Measurements from ENCODE around the gene SDF2L1. TPM values are rescaled to one million over a fixed set of nuclear protein-coding genes. Genes with fewer than 3 reads are reported as not detected.
"Not testable (repeated sequence)": the region's sequence is repeated elsewhere in the genome, so short reads cannot be mapped to it uniquely, and the experiment has no call there.

The SDF2L1 gene
- total and polyA plus RNA-seq, 7 experiments from 2014 or later = 22.1 to 99.8 (median 33.7) TPM

- Histone ChIP-seq H3K27ac (ENCODE audit: low read depth, low read length) (no peak overlapping the region), H3K4me1 (ENCODE audit: control insufficient read depth in 2 of 2, insufficient read depth in 2 of 2, low read length in 2 of 2) (no peaks in the 10 kb centered on the region), H3K4me3 (ENCODE audit: low read length) (no peak overlapping the region), H3K27me3 (ENCODE audit: control insufficient read depth in 2 of 2, insufficient read depth in 2 of 2, low read length in 2 of 2) (no peaks in the 10 kb centered on the region), H3K9me3 (ENCODE audit: control insufficient read depth in 2 of 3, low read length in 3 of 3) (no peaks in the 10 kb centered on the region), H3K36me3 (ENCODE audit: control insufficient read depth in 2 of 3, insufficient read depth in 3 of 3, low read length in 3 of 3) (peaks cover 0 to 6% (median 0%) of the 10 kb centered on the region in 3 experiments)
- intact Hi-C loops (cut with micrococcal nuclease) = no loop called here
- no peaks in the 10 kb centered on the region for H3K9me3 Mint-ChIP-seq
- ATAC-seq (no peak), DNase-seq (no peak)
- H3K27me3 Mint-ChIP-seq = no peaks in the 10 kb centered on the region
- peaks cover 3 to 16% (median 9%) of the 10 kb centered on the region in 7 donors for H3K4me1 Mint-ChIP-seq
- ChIA-PET CTCF (interaction anchor here (1.6 kb wide), 1 partner anchor 9 kb away, joined by 4 read pairs; no protein-coding TSS in a partner anchor), POLR2A (interaction anchor here (0.8 kb wide), 1 partner anchor 834 kb away, joined by 3 read pairs; no protein-coding TSS in a partner anchor)
- no peak overlapping the region for H3K4me3 Mint-ChIP-seq
- peaks cover 0 to 1% (median 0%) of the 10 kb centered on the region in 5 donors for H3K36me3 Mint-ChIP-seq
- no peak overlapping the region for H3K27ac Mint-ChIP-seq
These were observed 8.0 kb upstream of the SDF2L1 start for GRCh38 chr22:21634081-21634480.

DNA sequence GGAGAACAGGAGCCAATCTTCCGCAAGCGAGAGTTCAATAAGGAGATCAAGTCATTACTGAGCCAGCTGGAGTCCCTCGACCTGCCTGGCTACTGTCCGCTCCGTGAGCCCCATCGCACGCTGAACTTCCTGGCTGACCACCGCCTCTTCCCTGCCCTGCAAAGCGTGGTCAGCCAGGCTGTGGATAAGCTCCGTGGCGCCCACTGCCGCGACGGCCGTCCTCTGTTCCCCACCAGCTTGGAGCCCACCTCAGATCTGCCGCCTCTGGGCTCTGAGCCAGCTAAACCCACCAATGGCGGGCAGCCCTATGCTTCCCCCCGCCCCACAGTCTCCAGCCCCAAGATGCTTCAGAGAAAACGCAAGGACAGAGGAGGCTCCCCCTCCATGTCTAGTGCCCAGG is 7.3 kb upstream of the SDF2L1 start:
- H3K27ac Mint-ChIP-seq = no peak overlapping the region

GRCh38 chr22:21635771-21636510 is 6.2 kb upstream of the SDF2L1 start:
- no peaks in the 10 kb centered on the region for H3K9me3 ChIP-seq (ENCODE audit: control insufficient read depth in 2 of 3, low read length in 3 of 3)
- DNase-seq (no peak), ATAC-seq (no peak)
- peaks cover 2 to 13% (median 5%) of the 10 kb centered on the region in 7 donors for H3K4me1 Mint-ChIP-seq
- H3K4me3 Mint-ChIP-seq = no peak overlapping the region
- ChIA-PET CTCF (interaction anchor here (1.2 kb wide), 1 partner anchor 11 kb away, joined by 3 read pairs; no protein-coding TSS in a partner anchor), POLR2A (no interaction called here)
- no peaks in the 10 kb centered on the region for H3K4me1 ChIP-seq (ENCODE audit: control insufficient read depth in 2 of 2, insufficient read depth in 2 of 2, low read length in 2 of 2)
- H3K27me3 ChIP-seq (ENCODE audit: control insufficient read depth in 2 of 2, insufficient read depth in 2 of 2, low read length in 2 of 2) = no peaks in the 10 kb centered on the region
- no peaks in the 10 kb centered on the region for H3K27me3 Mint-ChIP-seq
- H3K27ac ChIP-seq (ENCODE audit: low read depth, low read length) = no peak overlapping the region
- H3K36me3 ChIP-seq (ENCODE audit: control insufficient read depth in 2 of 3, insufficient read depth in 3 of 3, low read length in 3 of 3) = no peaks in the 10 kb centered on the region
- no peaks in the 10 kb centered on the region for H3K9me3 Mint-ChIP-seq
- intact Hi-C loops (cut with micrococcal nuclease) = no loop called here
- no peaks in the 10 kb centered on the region for H3K36me3 Mint-ChIP-seq
- H3K4me3 ChIP-seq (ENCODE audit: low read length) = no peak overlapping the region
- peak overlapping the region in 1 of 9 donors; percentile 14 for H3K27ac Mint-ChIP-seq

More for the DNA sequence above, 7.3 kb upstream of the SDF2L1 start:
- ATAC-seq (no peak), DNase-seq (no peak)
- ChIA-PET POLR2A (no interaction called here), CTCF (interaction anchor here (1.6 kb wide), 1 partner anchor 8 kb away, joined by 4 read pairs; no protein-coding TSS in a partner anchor)
- Histone ChIP-seq H3K27me3 (ENCODE audit: control insufficient read depth in 2 of 2, insufficient read depth in 2 of 2, low read length in 2 of 2) (no peaks in the 10 kb centered on the region), H3K4me1 (ENCODE audit: control insufficient read depth in 2 of 2, insufficient read depth in 2 of 2, low read length in 2 of 2) (no peaks in the 10 kb centered on the region), H3K36me3 (ENCODE audit: control insufficient read depth in 2 of 3, insufficient read depth in 3 of 3, low read length in 3 of 3) (peaks cover 0 to under 1% (median 0%) of the 10 kb centered on the region in 3 experiments), H3K27ac (ENCODE audit: low read depth, low read length) (no peak overlapping the region), H3K9me3 (ENCODE audit: control insufficient read depth in 2 of 3, low read length in 3 of 3) (no peaks in the 10 kb centered on the region), H3K4me3 (ENCODE audit: low read length) (no peak overlapping the region)
- Mint-ChIP-seq H3K4me3 (no peak overlapping the region), H3K9me3 (no peaks in the 10 kb centered on the region), H3K36me3 (no peaks in the 10 kb centered on the region), H3K27me3 (no peaks in the 10 kb centered on the region), H3K4me1 (peaks cover 0 to 14% (median 7%) of the 10 kb centered on the region in 7 donors)
- intact Hi-C loops (cut with micrococcal nuclease) = no loop called here

- H3K9me3 Mint-ChIP-seq = no peaks in the 10 kb centered on the region
- H3K27me3 Mint-ChIP-seq = no peaks in the 10 kb centered on the region
- peaks cover 4 to 6% of the 10 kb centered on the region in 2 donors for H3K4me1 ChIP-seq (ENCODE audit: control insufficient read depth in 2 of 2, insufficient read depth in 2 of 2, low read length in 2 of 2)
- H3K4me3 ChIP-seq (ENCODE audit: low read length) = no peak overlapping the region
- no peaks in the 10 kb centered on the region for H3K36me3 Mint-ChIP-seq
- H3K4me3 Mint-ChIP-seq = no peak overlapping the region
- intact Hi-C loops (cut with micrococcal nuclease) = no loop called here
- H3K27ac ChIP-seq (ENCODE audit: low read depth, low read length) = no peak overlapping the region
- ATAC-seq = no peak
- H3K27me3 ChIP-seq (ENCODE audit: control insufficient read depth in 2 of 2, insufficient read depth in 2 of 2, low read length in 2 of 2) = no peaks in the 10 kb centered on the region
- POLR2A ChIA-PET = no interaction called here
- DNase-seq = no peak
- CTCF ChIA-PET = no interaction called here
- H3K36me3 ChIP-seq (ENCODE audit: control insufficient read depth in 2 of 3, insufficient read depth in 3 of 3, low read length in 3 of 3) = no peaks in the 10 kb centered on the region
- no peak overlapping the region for H3K27ac Mint-ChIP-seq
- H3K4me1 Mint-ChIP-seq = peaks cover 7 to 16% (median 10%) of the 10 kb centered on the region in 7 donors
- no peaks in the 10 kb centered on the region for H3K9me3 ChIP-seq (ENCODE audit: control insufficient read depth in 2 of 3, low read length in 3 of 3)
These were observed 5.4 kb upstream of the SDF2L1 start for GRCh38 chr22:21636629-21637218.

- H3K27ac Mint-ChIP-seq, POLR2A ChIA-PET: not testable (repeated sequence)
These were observed 4.7 kb upstream of the SDF2L1 start for GRCh38 chr22:21637450-21637849.

GRCh38 chr22:21639359-21639758 is 2.7 kb upstream of the SDF2L1 start:
- ATAC-seq = no peak
- no peak overlapping the region for H3K4me3 ChIP-seq (ENCODE audit: low read length)

More at GRCh38 chr22:21637450-21637849, 4.7 kb upstream of the SDF2L1 start:
- H3K9me3 Mint-ChIP-seq; H3K9me3 ChIP-seq (ENCODE audit: control insufficient read depth in 2 of 3, low read length in 3 of 3); H3K4me3 Mint-ChIP-seq; ATAC-seq; DNase-seq; intact Hi-C loops (cut with micrococcal nuclease); H3K27me3 ChIP-seq (ENCODE audit: control insufficient read depth in 2 of 2, insufficient read depth in 2 of 2, low read length in 2 of 2); H3K4me1 ChIP-seq (ENCODE audit: control insufficient read depth in 2 of 2, insufficient read depth in 2 of 2, low read length in 2 of 2); H3K27ac ChIP-seq (ENCODE audit: low read depth, low read length); H3K36me3 Mint-ChIP-seq; H3K36me3 ChIP-seq (ENCODE audit: control insufficient read depth in 2 of 3, insufficient read depth in 3 of 3, low read length in 3 of 3); H3K27me3 Mint-ChIP-seq; CTCF ChIA-PET; H3K4me3 ChIP-seq (ENCODE audit: low read length): not testable (repeated sequence)
- H3K4me1 Mint-ChIP-seq = peaks cover 10 to 18% (median 14%) of the 10 kb centered on the region in 7 donors

More at GRCh38 chr22:21639359-21639758, 2.7 kb upstream of the SDF2L1 start:
- no peak overlapping the region for H3K27ac Mint-ChIP-seq
- DNase-seq = no peak
- H3K27me3 Mint-ChIP-seq = no peaks in the 10 kb centered on the region
- peak overlapping the region in 1 of 10 donors; percentile 45 for H3K4me3 Mint-ChIP-seq
- peaks cover 0 to 10% (median 4%) of the 10 kb centered on the region in 5 donors for H3K36me3 Mint-ChIP-seq
- H3K27ac ChIP-seq (ENCODE audit: low read depth, low read length) = no peak overlapping the region
- CTCF ChIA-PET = no interaction called here
- H3K36me3 ChIP-seq (ENCODE audit: control insufficient read depth in 2 of 3, insufficient read depth in 3 of 3, low read length in 3 of 3) = peaks cover 0 to 4% (median 0%) of the 10 kb centered on the region in 3 experiments
- H3K4me1 ChIP-seq (ENCODE audit: control insufficient read depth in 2 of 2, insufficient read depth in 2 of 2, low read length in 2 of 2) = peaks cover 15 to 18% of the 10 kb centered on the region in 2 donors
- H3K9me3 Mint-ChIP-seq = no peaks in the 10 kb centered on the region
- H3K4me1 Mint-ChIP-seq = peaks cover 18 to 30% (median 23%) of the 10 kb centered on the region in 7 donors
- intact Hi-C loops (cut with micrococcal nuclease) = no loop called here
- POLR2A ChIA-PET = interaction anchor here (1.2 kb wide), 1 partner anchor 10 kb away, joined by 3 read pairs; no protein-coding TSS in a partner anchor
- no peaks in the 10 kb centered on the region for H3K9me3 ChIP-seq (ENCODE audit: control insufficient read depth in 2 of 3, low read length in 3 of 3)
- no peaks in the 10 kb centered on the region for H3K27me3 ChIP-seq (ENCODE audit: control insufficient read depth in 2 of 2, insufficient read depth in 2 of 2, low read length in 2 of 2)
